ENCODE results near the gene LDLRAD4. TPM values are rescaled to one million over a fixed set of nuclear protein-coding genes. Genes with fewer than 3 reads are reported as not detected.

The LDLRAD4 gene
- total RNA-seq, 2 experiments from 2014 or later = 28.4 to 30.1 TPM

GRCh38 chr18:13558124-13558523, 339.6 kb downstream of the LDLRAD4 start:
- H3K4me1 Mint-ChIP-seq (ENCODE audit: low read depth) = peaks cover 38% of the 10 kb centered on the region
- peak; percentile 43 for DNase-seq
- no peak overlapping the region for H3K4me3 Mint-ChIP-seq
- peaks cover 2% of the 10 kb centered on the region for H3K36me3 Mint-ChIP-seq
- H3K27me3 Mint-ChIP-seq = no peaks in the 10 kb centered on the region
- no peak overlapping the region for H3K27ac Mint-ChIP-seq
- intact Hi-C loops (cut with micrococcal nuclease) = loop anchor here (1.0 to 2.0 kb wide), 3 partner anchors 72 to 243 kb away; no protein-coding TSS in a partner anchor
- no peaks in the 10 kb centered on the region for H3K9me3 Mint-ChIP-seq
- ChIA-PET POLR2A (interaction anchor here (0.5 to 1.1 kb wide), 3 partner anchors 50 to 183 kb away, joined by 3 read pairs; no protein-coding TSS in a partner anchor), CTCF (interaction anchor here (0.6 to 6.9 kb wide), 28 partner anchors 9 to 345 kb away, joined by 3 to 86 read pairs (median 4); partner anchors contain the start of genes FAM210A and RNMT)

DNA sequence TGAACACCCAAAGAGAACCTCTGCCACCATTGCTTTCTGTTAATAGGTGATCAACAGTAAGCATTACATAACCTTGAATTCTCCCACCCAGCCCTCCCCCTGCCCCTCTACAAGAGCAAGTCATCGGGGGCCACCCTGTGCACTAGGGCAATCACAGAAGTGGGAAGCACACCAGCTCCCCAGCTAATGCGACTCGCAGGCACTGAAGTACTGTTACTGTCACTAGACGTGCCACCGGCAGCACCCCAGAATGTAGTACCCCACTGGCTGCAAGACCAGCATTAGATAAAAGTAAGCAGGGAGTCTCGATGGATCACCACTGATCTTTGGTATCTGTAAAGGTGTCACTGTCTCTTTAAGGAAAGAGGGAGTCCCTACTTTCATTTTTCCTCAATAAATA, 340.2 kb downstream of the LDLRAD4 start:
- no peaks in the 10 kb centered on the region for H3K9me3 Mint-ChIP-seq
- no peak overlapping the region for H3K27ac Mint-ChIP-seq
- ChIA-PET POLR2A (interaction anchor here (0.5 to 1.1 kb wide), 3 partner anchors 49 to 183 kb away, joined by 3 read pairs; no protein-coding TSS in a partner anchor), CTCF (interaction anchor here (0.6 to 6.9 kb wide), 21 partner anchors 9 to 343 kb away, joined by 3 to 86 read pairs (median 5); partner anchors contain the start of genes FAM210A and RNMT)
- no peak for DNase-seq
- no peak overlapping the region for H3K4me3 Mint-ChIP-seq
- H3K36me3 Mint-ChIP-seq = peaks cover 2% of the 10 kb centered on the region
- no peaks in the 10 kb centered on the region for H3K27me3 Mint-ChIP-seq
- H3K4me1 Mint-ChIP-seq (ENCODE audit: low read depth) = peaks cover 42% of the 10 kb centered on the region
- intact Hi-C loops (cut with micrococcal nuclease) = loop anchor here (1.0 to 2.0 kb wide), 3 partner anchors 72 to 242 kb away; no protein-coding TSS in a partner anchor

- H3K4me3 Mint-ChIP-seq = no peak overlapping the region
- no peaks in the 10 kb centered on the region for H3K27me3 Mint-ChIP-seq
- ChIA-PET POLR2A (no interaction called here), CTCF (interaction anchor here (2.3 to 6.9 kb wide), 5 partner anchors 18 to 344 kb away, joined by 10 to 86 read pairs (median 21); no protein-coding TSS in a partner anchor)
- H3K9me3 Mint-ChIP-seq = no peaks in the 10 kb centered on the region
- H3K4me1 Mint-ChIP-seq (ENCODE audit: low read depth) = peaks cover 47% of the 10 kb centered on the region
- DNase-seq = no peak
- peaks cover 4% of the 10 kb centered on the region for H3K36me3 Mint-ChIP-seq
- H3K27ac Mint-ChIP-seq = no peak overlapping the region
- intact Hi-C loops (cut with micrococcal nuclease) = loop anchor here (2.0 to 5.0 kb wide), 3 partner anchors 57 to 241 kb away; no protein-coding TSS in a partner anchor
Observed at GRCh38 chr18:13559754-13560153, 341.2 kb downstream of the LDLRAD4 start.

GRCh38 chr18:13560306-13560705, 341.7 kb downstream of the LDLRAD4 start:
- H3K27ac Mint-ChIP-seq = no peak overlapping the region
- no peaks in the 10 kb centered on the region for H3K9me3 Mint-ChIP-seq
- no peak overlapping the region for H3K4me3 Mint-ChIP-seq
- peaks cover 6% of the 10 kb centered on the region for H3K36me3 Mint-ChIP-seq
- ChIA-PET POLR2A (interaction anchor here (4.1 kb wide), 1 partner anchor 53 kb away, joined by 30 read pairs; no protein-coding TSS in a partner anchor), CTCF (interaction anchor here (0.6 to 6.9 kb wide), 6 partner anchors 52 to 344 kb away, joined by 3 to 86 read pairs (median 3); no protein-coding TSS in a partner anchor)
- intact Hi-C loops (cut with micrococcal nuclease) = loop anchor here (5.0 kb wide), 2 partner anchors 58 to 123 kb away; no protein-coding TSS in a partner anchor
- H3K27me3 Mint-ChIP-seq = no peaks in the 10 kb centered on the region
- DNase-seq = no peak
- peaks cover 47% of the 10 kb centered on the region for H3K4me1 Mint-ChIP-seq (ENCODE audit: low read depth)

DNA sequence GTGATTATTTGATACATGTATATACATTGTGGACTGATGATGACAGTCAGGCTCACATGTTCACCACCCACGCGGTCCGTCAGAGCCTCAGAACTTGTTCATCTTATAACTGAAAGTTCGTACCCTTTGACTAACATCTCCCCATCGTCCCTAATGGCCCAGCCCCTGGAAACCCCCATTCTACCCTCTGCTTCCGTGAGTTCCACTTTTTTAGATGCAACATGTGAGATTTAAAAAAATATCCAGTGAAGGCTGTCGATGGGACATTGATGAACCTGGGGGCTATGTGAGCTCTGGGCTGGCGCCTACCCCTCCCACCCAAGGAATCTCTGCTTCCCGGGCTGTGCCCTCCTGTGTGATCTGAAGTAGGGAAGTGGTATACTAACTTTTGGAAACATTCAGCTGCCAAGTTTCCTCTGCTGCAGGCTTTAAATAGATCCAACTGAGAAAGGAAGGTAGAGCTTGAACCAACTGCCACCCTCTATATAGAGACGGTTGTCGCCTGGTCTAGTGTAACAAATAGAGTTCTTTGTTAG, 344.0 kb downstream of the LDLRAD4 start:
- H3K9me3 Mint-ChIP-seq = no peaks in the 10 kb centered on the region
- intact Hi-C loops (cut with micrococcal nuclease) = loop anchor here (1.0 to 5.0 kb wide), 7 partner anchors 15 to 296 kb away; partner anchors contain the start of genes FAM210A and RNMT
- ChIA-PET POLR2A (interaction anchor here (0.8 to 4.1 kb wide), 6 partner anchors 14 to 614 kb away, joined by 3 to 30 read pairs (median 4); partner anchors contain the start of gene SEH1L), CTCF (interaction anchor here (0.8 to 1.8 kb wide), 5 partner anchors 14 to 250 kb away, joined by 3 to 11 read pairs (median 3); no protein-coding TSS in a partner anchor)
- peak; percentile 96 for DNase-seq
- peak overlapping the region; percentile 66 for H3K4me3 Mint-ChIP-seq
- peak overlapping the region; percentile 94 for H3K27ac Mint-ChIP-seq
- no peaks in the 10 kb centered on the region for H3K27me3 Mint-ChIP-seq
- H3K36me3 Mint-ChIP-seq = peaks cover 8% of the 10 kb centered on the region
- peaks cover 60% of the 10 kb centered on the region for H3K4me1 Mint-ChIP-seq (ENCODE audit: low read depth)

DNA sequence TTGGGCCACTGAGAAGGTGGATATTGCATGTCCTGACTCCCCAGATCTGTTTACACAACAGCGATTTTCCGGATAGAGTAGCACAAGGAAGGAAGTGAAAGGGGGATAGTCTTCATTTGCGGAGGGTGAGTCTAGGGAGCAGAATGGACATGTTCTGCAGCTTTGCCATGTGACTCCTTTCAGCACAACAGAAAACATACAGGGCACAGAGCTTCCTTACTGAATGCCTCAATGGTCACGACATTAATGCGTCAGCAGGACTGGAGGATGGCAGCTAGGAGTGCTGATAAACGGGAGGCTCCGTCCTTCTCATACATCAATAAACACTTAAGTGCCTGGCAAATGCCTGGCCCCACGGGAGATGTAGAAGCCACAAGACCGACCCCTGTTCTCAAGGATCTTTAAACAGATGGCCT, 344.8 kb downstream of the LDLRAD4 start:
- ChIA-PET CTCF (interaction anchor here (0.8 to 1.8 kb wide), 4 partner anchors 11 to 250 kb away, joined by 3 to 11 read pairs (median 4); no protein-coding TSS in a partner anchor), POLR2A (interaction anchor here (0.8 to 4.1 kb wide), 5 partner anchors 23 to 615 kb away, joined by 3 to 30 read pairs (median 4); partner anchors contain the start of gene SEH1L)
- H3K36me3 Mint-ChIP-seq = peaks cover 8% of the 10 kb centered on the region
- peak overlapping the region; percentile 94 for H3K27ac Mint-ChIP-seq
- H3K4me1 Mint-ChIP-seq (ENCODE audit: low read depth) = peaks cover 63% of the 10 kb centered on the region
- no peaks in the 10 kb centered on the region for H3K27me3 Mint-ChIP-seq
- no peaks in the 10 kb centered on the region for H3K9me3 Mint-ChIP-seq
- H3K4me3 Mint-ChIP-seq = no peak overlapping the region
- intact Hi-C loops (cut with micrococcal nuclease) = loop anchor here (2.0 to 5.0 kb wide), 4 partner anchors 61 to 297 kb away; partner anchors contain the start of genes FAM210A and RNMT
- DNase-seq = no peak

GRCh38 chr18:13564579-13564978, 346.0 kb downstream of the LDLRAD4 start:
- ChIA-PET POLR2A (no interaction called here), CTCF (no interaction called here)
- no peak for DNase-seq
- Mint-ChIP-seq H3K9me3 (no peaks in the 10 kb centered on the region), H3K4me1 (ENCODE audit: low read depth) (peaks cover 75% of the 10 kb centered on the region), H3K27ac (no peak overlapping the region), H3K36me3 (peaks cover 8% of the 10 kb centered on the region), H3K27me3 (no peaks in the 10 kb centered on the region), H3K4me3 (no peak overlapping the region)
- intact Hi-C loops (cut with micrococcal nuclease) = loop anchor here (5.0 kb wide), 2 partner anchors 62 to 127 kb away; no protein-coding TSS in a partner anchor

DNA sequence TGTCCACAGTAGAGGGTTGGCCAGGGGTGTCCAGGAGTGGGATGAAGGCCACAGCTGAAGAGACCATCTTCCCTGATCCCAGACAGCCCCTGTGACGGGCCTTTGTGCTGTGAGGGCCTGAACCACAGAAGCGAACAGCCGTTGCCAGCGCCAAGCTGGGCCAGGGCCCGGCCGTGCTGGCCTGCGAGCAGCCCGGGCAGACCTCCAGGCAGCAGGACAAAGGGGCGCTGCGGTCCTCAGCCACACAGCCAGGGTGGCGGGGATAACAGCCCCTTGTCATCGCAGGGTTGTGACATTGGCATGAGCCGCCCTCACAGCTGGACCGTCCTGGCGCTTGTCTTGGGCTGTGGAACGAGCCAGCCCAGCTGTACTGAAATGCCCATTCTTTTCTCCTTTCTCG, 346.7 kb downstream of the LDLRAD4 start:
- Mint-ChIP-seq H3K4me1 (ENCODE audit: low read depth) (peaks cover 80% of the 10 kb centered on the region), H3K9me3 (no peaks in the 10 kb centered on the region), H3K4me3 (no peak overlapping the region), H3K27ac (no peak overlapping the region), H3K27me3 (no peaks in the 10 kb centered on the region), H3K36me3 (peaks cover 8% of the 10 kb centered on the region)
- ChIA-PET CTCF (interaction anchor here (2.5 kb wide), 1 partner anchor 12 kb away, joined by 10 read pairs; no protein-coding TSS in a partner anchor), POLR2A (interaction anchor here (0.7 to 3.6 kb wide), 2 partner anchors 47 to 161 kb away, joined by 3 to 13 read pairs; partner anchors contain the start of genes FAM210A and RNMT)
- intact Hi-C loops (cut with micrococcal nuclease) = no loop called here
- DNase-seq = no peak

- Mint-ChIP-seq H3K4me3 (peak overlapping the region; percentile 60), H3K4me1 (ENCODE audit: low read depth) (peaks cover 74% of the 10 kb centered on the region), H3K9me3 (no peaks in the 10 kb centered on the region), H3K27ac (peak overlapping the region; percentile 89), H3K27me3 (no peaks in the 10 kb centered on the region), H3K36me3 (peaks cover 6% of the 10 kb centered on the region)
- CTCF ChIA-PET = interaction anchor here (0.6 to 2.5 kb wide), 8 partner anchors 9 to 351 kb away, joined by 3 to 10 read pairs (median 6); partner anchors contain the start of genes FAM210A and RNMT
- POLR2A ChIA-PET = interaction anchor here (0.7 to 4.8 kb wide), 7 partner anchors 10 to 300 kb away, joined by 3 to 39 read pairs (median 5); partner anchors contain the start of genes FAM210A and RNMT
- intact Hi-C loops (cut with micrococcal nuclease) = loop anchor here (1.0 kb wide), 2 partner anchors 10 to 48 kb away; no protein-coding TSS in a partner anchor
- DNase-seq = peak; percentile 65
Observed at GRCh38 chr18:13566941-13567746, 348.6 kb downstream of the LDLRAD4 start.

DNA sequence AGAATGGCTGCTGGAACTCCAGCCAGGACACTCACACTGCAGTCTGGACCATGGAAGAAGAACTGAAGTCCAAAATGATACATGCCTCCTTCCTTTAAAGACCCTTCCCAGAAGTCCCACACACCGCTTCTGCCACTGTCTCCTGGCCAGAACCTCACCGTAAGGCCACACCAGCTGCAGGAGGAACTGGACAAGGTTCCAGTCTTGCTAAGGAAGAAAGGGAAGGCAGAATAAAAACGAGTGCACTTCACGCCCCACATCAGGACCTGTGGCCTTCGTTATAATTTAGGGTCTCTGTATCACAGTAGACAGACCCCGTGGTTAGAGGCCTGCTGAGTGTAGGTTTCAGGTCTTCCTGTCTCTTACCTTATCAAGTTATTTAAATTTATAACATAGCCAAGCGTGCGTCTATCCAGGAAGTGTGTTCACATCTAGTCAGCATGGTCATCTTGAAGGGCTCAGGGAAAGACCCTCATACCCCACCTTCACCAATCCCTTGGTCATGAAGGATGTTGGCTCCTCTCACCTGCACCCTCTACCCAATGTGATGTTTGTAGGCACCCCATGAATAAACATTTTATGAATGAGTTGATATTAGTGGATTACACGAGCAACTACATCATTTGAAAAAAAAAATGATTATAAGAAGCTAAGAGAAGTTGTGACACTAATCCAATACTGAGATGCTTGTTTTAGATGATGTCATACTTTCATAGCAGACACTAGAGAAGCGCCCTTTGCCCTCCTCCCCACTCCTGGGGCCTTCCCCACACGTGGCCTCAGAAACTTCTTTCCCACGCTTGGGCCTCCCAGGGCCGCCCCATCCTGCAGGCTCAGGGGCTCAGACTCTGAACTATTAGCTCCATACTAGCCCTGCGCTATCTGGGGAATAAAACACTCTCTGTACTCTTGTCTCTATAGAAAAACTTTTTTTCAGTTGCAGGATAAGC, 350.2 kb downstream of the LDLRAD4 start:
- Mint-ChIP-seq H3K36me3 (peaks cover 6% of the 10 kb centered on the region), H3K9me3 (no peaks in the 10 kb centered on the region), H3K4me1 (ENCODE audit: low read depth) (peaks cover 62% of the 10 kb centered on the region), H3K27me3 (no peaks in the 10 kb centered on the region), H3K27ac (peak overlapping the region; percentile 89), H3K4me3 (peak overlapping the region; percentile 20)
- intact Hi-C loops (cut with micrococcal nuclease) = no loop called here
- CTCF ChIA-PET = interaction anchor here (0.8 to 2.0 kb wide), 5 partner anchors 11 to 352 kb away, joined by 3 to 8 read pairs (median 4); no protein-coding TSS in a partner anchor
- DNase-seq = peak; percentile 78
- POLR2A ChIA-PET = interaction anchor here (0.7 to 4.8 kb wide), 6 partner anchors 8 to 157 kb away, joined by 3 to 39 read pairs (median 12); partner anchors contain the start of genes FAM210A and RNMT
